Lung (tissue), 12 donors: ENCODE results near the gene ONECUT3. TPM values are rescaled to one million over a fixed set of nuclear protein-coding genes. Genes with fewer than 3 reads are reported as not detected.

ENCODE experiments used
- ATAC-seq: fragments of 200-7000 bp; cut with Tn5 transposase; one replicate; pipeline ENCODE4 v1.9.1; 2020; ENCODE audit warnings: moderate number of reproducible peaks; ENCODE audit not compliant: insufficient read depth, low FRiP score
- DNase-seq, 3 donors: peaks; one replicate each; pipeline ENCODE4 v3.0.0-alpha.2; 2013 to 2017
- H3K27ac ChIP-seq, 2 donors: one replicate each; pipeline ENCODE4 v1.5.1; 2013; ENCODE audit warnings: mild to moderate bottlenecking in 2 of 2, moderate library complexity in 2 of 2, control low read depth in 1 of 2, inconsistent platforms in 1 of 2, low read depth in 1 of 2, low read length in 1 of 2
- H3K27me3 ChIP-seq, 3 donors: one replicate each; pipeline ENCODE4 v1.5.1; 2013; ENCODE audit warnings: low read length in 2 of 3; ENCODE audit not compliant: control insufficient read depth in 3 of 3, insufficient read depth in 3 of 3
- H3K36me3 ChIP-seq, 4 donors: one replicate each; pipeline ENCODE4 v1.5.1; 2013; ENCODE audit warnings: low read length in 4 of 4, mild to moderate bottlenecking in 1 of 4, moderate library complexity in 1 of 4; ENCODE audit not compliant: control insufficient read depth in 4 of 4, insufficient read depth in 4 of 4
- H3K4me1 ChIP-seq, 5 donors: one replicate each; pipeline ENCODE4 v1.5.1; 2013; ENCODE audit warnings: low read length in 5 of 5, mild to moderate bottlenecking in 2 of 5, moderate library complexity in 1 of 5; ENCODE audit not compliant: control insufficient read depth in 5 of 5, insufficient read depth in 5 of 5
- H3K4me3 ChIP-seq: one replicate; pipeline ENCODE4 v1.5.1; 2013; ENCODE audit warnings: mild to moderate bottlenecking, control low read depth, moderate library complexity
- H3K9ac ChIP-seq, 2 donors: one replicate each; pipeline ENCODE4 v1.5.1; 2013; ENCODE audit warnings: low read length in 2 of 2, control low read depth in 1 of 2; ENCODE audit not compliant: insufficient read depth in 1 of 2
- H3K9me3 ChIP-seq, 4 donors: one replicate each; pipeline ENCODE4 v1.5.1; 2013; ENCODE audit warnings: low read length in 3 of 4, mild to moderate bottlenecking in 1 of 4, moderate library complexity in 1 of 4; ENCODE audit not compliant: control insufficient read depth in 4 of 4, insufficient read depth in 3 of 4
- CTCF ChIP-seq: IDR thresholded peaks from 2 replicates; pipeline ENCODE4 v1.5.1; 2012; ENCODE audit warnings: mild to moderate bottlenecking; ENCODE audit errors: control extremely low read depth, extremely low read depth
- WGBS, 2 donors: extraction: QIAGEN DNeasy Blood & Tissue Kit; methylation state at CpG; one replicate each; pipeline ENCODE4 v1.1.7; 2013; 5-methylcytosine and 5-hydroxymethylcytosine counted together
- polyA plus RNA-seq, 2 donors: library from polyadenylated mRNA; stranded (reverse); fragments of 200-250 nt; gene quantifications; one replicate each; pipeline ENCODE4 v1.2.1, GENCODE V29; 2013
- total RNA-seq, 2 donors: library from RNA; depleted of rRNA in 1 of 2; stranded (reverse); fragments of >200 nt in 1 of 2; gene quantifications; one replicate each; pipeline ENCODE4 v1.2.1, GENCODE V29; 2014 to 2021
- donor health status: control.
- donor health status: control.
- donor health status: Bipolar disorder and iron deficiency.
- donor health status: healthy.
- donor health status: DM: yes; HTN: yes; CAD: no.

Gene ONECUT3
- total and polyA plus RNA-seq, 4 donors, result not detected

GRCh38 chr19:1717200-1717969, 35.9 kb upstream of the ONECUT3 start:
- Histone ChIP-seq H3K4me3 (no peak overlapping the region), H3K27ac (no peak overlapping the region), H3K9ac (no peak overlapping the region), H3K36me3 (no peaks in the 10 kb centered on the region), H3K9me3 (peaks cover 0 to 11% (median 0%) of the 10 kb centered on the region in 4 donors), H3K27me3 (peaks cover 9 to 50% (median 26%) of the 10 kb centered on the region in 3 donors), H3K4me1 (no peaks in the 10 kb centered on the region)
- ATAC-seq, result no peak
- 82 to 96% methylated on average over 1 of the region's 1 CpG for WGBS, 2 donors
- no peak for TF ChIP-seq CTCF
- DNase-seq, result no peak

- peaks cover 9 to 50% (median 26%) of the 10 kb centered on the region in 3 donors for H3K27me3 ChIP-seq
- WGBS, 2 donors, result 83% methylated on average over 1 of the region's 2 CpGs
- ATAC-seq, result no peak
These were observed 35.4 kb upstream of the ONECUT3 start for GRCh38 chr19:1717970-1718264.

GRCh38 chr19:1718420-1719291, 34.6 kb upstream of the ONECUT3 start:
- Histone ChIP-seq H3K4me1 (no peaks in the 10 kb centered on the region), H3K27ac (no peak overlapping the region), H3K9ac (no peak overlapping the region), H3K9me3 (peaks cover 0 to 16% (median 0%) of the 10 kb centered on the region in 4 donors), H3K27me3 (peaks cover 9 to 47% (median 26%) of the 10 kb centered on the region in 3 donors), H3K4me3 (no peak overlapping the region), H3K36me3 (no peaks in the 10 kb centered on the region)
- ATAC-seq, result no peak
- 5% methylated on average over 44 to 49 of the region's 50 CpGs for WGBS, 2 donors
- no peak for DNase-seq
- TF ChIP-seq CTCF, result no peak

More at GRCh38 chr19:1717970-1718264, 35.4 kb upstream of the ONECUT3 start:
- no peak for TF ChIP-seq CTCF
- H3K9ac ChIP-seq, result no peak overlapping the region
- DNase-seq, result no peak
- no peaks in the 10 kb centered on the region for H3K4me1 ChIP-seq
- no peak overlapping the region for H3K27ac ChIP-seq
- H3K9me3 ChIP-seq, result peaks cover 0 to 13% (median 0%) of the 10 kb centered on the region in 4 donors
- no peak overlapping the region for H3K4me3 ChIP-seq
- H3K36me3 ChIP-seq, result no peaks in the 10 kb centered on the region
